SJSA1 (cell line): ENCODE measurements around the gene RAET1G. TPM values are rescaled to one million over a fixed set of nuclear protein-coding genes. Genes with fewer than 3 reads are reported as not detected.
"Not testable (repeated sequence)": the region's sequence is repeated elsewhere in the genome, so short reads cannot be mapped to it uniquely, and the experiment has no call there.

Source experiments
- DNase-seq, 2 experiments: peaks; one replicate each; pipeline ENCODE4 v3.0.0-alpha.2; 2015 to 2020; ENCODE audit warnings: low spot score in 2 of 2, low read depth in 1 of 2
- H3K27ac ChIP-seq: fragments of 250-450 bp; sonication (Bioruptor Pico); 2 replicates; pipeline ENCODE4 v1.5.1; 2020; ENCODE audit warnings: mild to moderate bottlenecking, moderate library complexity
- H3K27me3 ChIP-seq: fragments of 250-450 bp; sonication (Bioruptor Pico); replicated peaks from 2 replicates; pipeline ENCODE4 v1.5.1; 2020; ENCODE audit warnings: mild to moderate bottlenecking, moderate library complexity
- H3K36me3 ChIP-seq: fragments of 250-450 bp; sonication (Bioruptor Pico); 2 replicates; pipeline ENCODE4 v1.5.1; 2020; ENCODE audit warnings: mild to moderate bottlenecking
- H3K4me1 ChIP-seq: fragments of 250-450 bp; sonication (Bioruptor Pico); replicated peaks from 2 replicates; pipeline ENCODE4 v1.6.1; 2021; ENCODE audit warnings: mild to moderate bottlenecking
- H3K4me3 ChIP-seq: fragments of 250-450 bp; sonication (Bioruptor Pico); 2 replicates; pipeline ENCODE4 v1.5.1; 2020; ENCODE audit warnings: mild to moderate bottlenecking
- H3K9me3 ChIP-seq: fragments of 250-450 bp; sonication (Bioruptor Pico); replicated peaks from 2 replicates; pipeline ENCODE4 v1.5.1; 2020; ENCODE audit warnings: mild to moderate bottlenecking
- total RNA-seq: library from RNA; depleted of rRNA; stranded (reverse); fragments of >200 nt; shearing (Covaris generic); gene quantifications from 2 replicates; pipeline ENCODE4 v1.2.3, GENCODE V29; 2014

Gene RAET1G
- total RNA-seq, 1 experiment from 2014 or later, result 0.68 TPM

DNA sequence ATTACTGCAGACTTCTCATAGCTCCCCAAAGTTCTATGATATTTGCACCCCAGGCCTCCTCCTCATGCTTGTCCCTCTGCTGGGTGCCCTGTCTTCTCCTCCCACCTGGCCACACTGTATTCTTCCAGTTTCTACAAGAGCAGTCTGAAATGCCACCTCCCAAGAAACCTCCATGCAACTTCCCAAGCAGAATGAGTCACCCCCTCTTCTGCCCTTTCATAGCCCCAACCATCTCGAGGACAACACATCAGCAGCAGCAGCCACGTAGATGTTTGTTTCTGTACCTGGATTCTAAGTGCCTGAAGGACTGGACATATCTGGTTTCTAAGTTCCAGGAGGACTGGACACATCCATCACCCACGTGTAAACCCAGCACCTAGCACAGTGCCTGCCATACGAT, 12.3 kb upstream of the RAET1G start:
- Histone ChIP-seq H3K27me3 (peaks cover 49% of the 10 kb centered on the region), H3K4me3 (no peak overlapping the region), H3K27ac (no peak overlapping the region), H3K9me3 (no peaks in the 10 kb centered on the region), H3K36me3 (no peaks in the 10 kb centered on the region), H3K4me1 (peaks cover 9% of the 10 kb centered on the region)
- no peak for DNase-seq

GRCh38 chr6:149934249-149935156, 11.6 kb upstream of the RAET1G start:
- no peak overlapping the region for H3K27ac ChIP-seq
- H3K36me3 ChIP-seq, result no peaks in the 10 kb centered on the region
- no peak overlapping the region for H3K4me3 ChIP-seq
- H3K27me3 ChIP-seq, result peaks cover 56% of the 10 kb centered on the region
- DNase-seq, result peak; percentile 59 to 62
- no peaks in the 10 kb centered on the region for H3K9me3 ChIP-seq
- H3K4me1 ChIP-seq, result peaks cover 9% of the 10 kb centered on the region

GRCh38 chr6:149933461-149933860, 10.5 kb upstream of the RAET1G start:
- DNase-seq, result no peak
- Histone ChIP-seq H3K27ac (no peak overlapping the region), H3K36me3 (no peaks in the 10 kb centered on the region), H3K4me1 (peaks cover 4% of the 10 kb centered on the region), H3K4me3 (no peak overlapping the region), H3K9me3 (no peaks in the 10 kb centered on the region), H3K27me3 (peaks cover 55% of the 10 kb centered on the region)

- no peaks in the 10 kb centered on the region for H3K4me1 ChIP-seq
- no peak overlapping the region for H3K4me3 ChIP-seq
- no peak for DNase-seq
- no peaks in the 10 kb centered on the region for H3K9me3 ChIP-seq
- no peak overlapping the region for H3K27ac ChIP-seq
- H3K27me3 ChIP-seq, result peaks cover 52% of the 10 kb centered on the region
- H3K36me3 ChIP-seq, result no peaks in the 10 kb centered on the region
Measured at GRCh38 chr6:149933036-149933435, 10.1 kb upstream of the RAET1G start.

- no peak for DNase-seq
- H3K36me3 ChIP-seq, result no peaks in the 10 kb centered on the region
- H3K9me3 ChIP-seq, result no peaks in the 10 kb centered on the region
- no peaks in the 10 kb centered on the region for H3K4me1 ChIP-seq
- peaks cover 42% of the 10 kb centered on the region for H3K27me3 ChIP-seq
- no peak overlapping the region for H3K27ac ChIP-seq
- no peak overlapping the region for H3K4me3 ChIP-seq
Measured at GRCh38 chr6:149931501-149931900, 8.6 kb upstream of the RAET1G start.

DNA sequence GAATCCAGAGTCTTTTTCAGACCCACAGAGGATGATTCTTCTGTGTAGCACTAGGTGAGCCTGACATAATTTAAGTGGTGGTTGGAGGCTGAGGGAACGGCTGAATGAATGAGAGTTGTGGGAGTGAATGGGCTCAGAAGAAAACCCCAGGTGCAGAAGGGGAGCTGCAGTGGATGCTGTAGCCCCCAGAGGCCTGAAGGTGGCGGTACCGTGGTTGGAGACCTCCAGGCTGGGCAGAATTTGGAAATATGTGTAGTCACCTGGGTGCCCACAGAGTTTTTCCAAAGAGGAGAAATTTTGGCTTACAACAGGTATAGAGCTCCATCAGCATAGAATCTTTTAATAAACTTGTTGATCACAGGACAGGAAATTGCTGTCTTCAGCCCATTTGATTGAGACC, 6.5 kb upstream of the RAET1G start:
- peaks cover 35% of the 10 kb centered on the region for H3K27me3 ChIP-seq
- H3K4me1 ChIP-seq, result peaks cover 5% of the 10 kb centered on the region
- H3K27ac ChIP-seq, result no peak overlapping the region
- H3K36me3 ChIP-seq, result no peaks in the 10 kb centered on the region
- no peak overlapping the region for H3K4me3 ChIP-seq
- DNase-seq, result peak in 1 of 2 experiments; percentile 35
- no peaks in the 10 kb centered on the region for H3K9me3 ChIP-seq

GRCh38 chr6:149927025-149927424, 4.1 kb upstream of the RAET1G start:
- Histone ChIP-seq H3K27me3 (peaks cover 27% of the 10 kb centered on the region), H3K4me1 (peaks cover 15% of the 10 kb centered on the region)
- not testable (repeated sequence) for H3K36me3 ChIP-seq, H3K27ac ChIP-seq, H3K9me3 ChIP-seq, H3K4me3 ChIP-seq, DNase-seq

DNA sequence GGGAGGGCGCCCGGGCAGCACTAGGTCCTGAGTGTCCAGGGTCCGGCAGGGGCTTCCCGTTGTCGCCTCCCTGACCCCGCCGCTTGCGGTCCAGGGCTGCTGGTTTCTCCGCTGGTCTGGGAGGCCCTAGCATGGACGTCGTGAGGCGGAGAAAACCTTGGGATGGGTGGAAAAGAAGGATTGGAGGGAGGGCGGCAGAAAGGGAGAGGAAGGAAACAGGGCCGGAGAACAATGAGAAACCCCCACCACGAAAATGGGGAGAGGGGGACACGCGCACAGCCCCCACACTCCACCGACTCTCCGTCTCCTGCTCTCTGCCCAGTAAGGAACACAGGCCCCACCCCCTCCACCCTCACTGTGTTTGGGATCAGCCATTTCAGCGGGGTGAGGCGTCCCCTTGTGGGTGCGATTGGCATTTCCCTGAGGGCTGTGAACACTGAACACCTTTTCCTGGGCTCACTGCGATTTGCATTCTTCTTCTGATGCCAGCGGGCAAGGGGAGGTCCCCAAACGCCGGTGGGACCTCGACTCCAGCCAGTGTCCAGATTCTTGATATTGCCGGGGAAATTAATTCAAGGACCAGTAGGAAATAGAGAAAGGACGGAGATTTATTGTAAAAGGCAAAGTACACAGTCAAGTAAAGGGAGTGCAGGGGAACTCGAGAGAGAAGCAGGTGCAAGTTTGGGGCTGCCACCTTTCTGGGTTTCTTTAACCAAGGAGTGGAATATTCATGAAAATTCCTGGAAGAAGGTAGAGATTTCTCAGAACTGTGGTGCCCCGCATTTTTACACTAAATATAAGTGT, 3.3 kb upstream of the RAET1G start:
- no peaks in the 10 kb centered on the region for H3K9me3 ChIP-seq
- H3K27me3 ChIP-seq, result peaks cover 22% of the 10 kb centered on the region
- no peaks in the 10 kb centered on the region for H3K36me3 ChIP-seq
- H3K27ac ChIP-seq, result no peak overlapping the region
- peak overlapping the region; percentile 18 for H3K4me3 ChIP-seq
- peaks cover 15% of the 10 kb centered on the region for H3K4me1 ChIP-seq
- peak; percentile 82 to 89 for DNase-seq

GRCh38 chr6:149925253-149925973, 2.5 kb upstream of the RAET1G start:
- peak in 1 of 2 experiments; percentile 43 for DNase-seq
- Histone ChIP-seq H3K27ac (no peak overlapping the region), H3K4me1 (peaks cover 15% of the 10 kb centered on the region), H3K36me3 (no peaks in the 10 kb centered on the region), H3K27me3 (peaks cover 14% of the 10 kb centered on the region), H3K4me3 (peak overlapping the region; percentile 18), H3K9me3 (no peaks in the 10 kb centered on the region)

DNA sequence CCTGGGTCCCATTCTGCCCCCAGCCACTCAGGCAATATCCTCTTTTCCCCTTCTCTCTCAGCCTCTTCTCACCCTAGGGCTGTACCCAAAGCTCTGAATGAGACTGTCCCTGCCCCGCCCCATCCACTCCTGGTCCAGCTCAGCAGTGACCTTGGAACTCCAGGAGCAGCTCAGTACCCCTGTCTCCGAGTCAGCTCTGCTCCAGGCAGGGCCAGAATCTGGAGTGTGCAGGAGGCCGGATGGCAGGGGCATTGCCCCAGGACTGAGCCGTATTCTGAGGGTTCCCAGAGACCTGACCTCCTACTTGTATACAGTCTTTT, 2.0 kb upstream of the RAET1G start:
- no peak overlapping the region for H3K27ac ChIP-seq
- H3K9me3 ChIP-seq, result no peaks in the 10 kb centered on the region
- peaks cover 15% of the 10 kb centered on the region for H3K4me1 ChIP-seq
- H3K4me3 ChIP-seq, result no peak overlapping the region
- DNase-seq, result peak in 1 of 2 experiments; percentile 25
- peaks cover 9% of the 10 kb centered on the region for H3K27me3 ChIP-seq
- H3K36me3 ChIP-seq, result no peaks in the 10 kb centered on the region

DNA sequence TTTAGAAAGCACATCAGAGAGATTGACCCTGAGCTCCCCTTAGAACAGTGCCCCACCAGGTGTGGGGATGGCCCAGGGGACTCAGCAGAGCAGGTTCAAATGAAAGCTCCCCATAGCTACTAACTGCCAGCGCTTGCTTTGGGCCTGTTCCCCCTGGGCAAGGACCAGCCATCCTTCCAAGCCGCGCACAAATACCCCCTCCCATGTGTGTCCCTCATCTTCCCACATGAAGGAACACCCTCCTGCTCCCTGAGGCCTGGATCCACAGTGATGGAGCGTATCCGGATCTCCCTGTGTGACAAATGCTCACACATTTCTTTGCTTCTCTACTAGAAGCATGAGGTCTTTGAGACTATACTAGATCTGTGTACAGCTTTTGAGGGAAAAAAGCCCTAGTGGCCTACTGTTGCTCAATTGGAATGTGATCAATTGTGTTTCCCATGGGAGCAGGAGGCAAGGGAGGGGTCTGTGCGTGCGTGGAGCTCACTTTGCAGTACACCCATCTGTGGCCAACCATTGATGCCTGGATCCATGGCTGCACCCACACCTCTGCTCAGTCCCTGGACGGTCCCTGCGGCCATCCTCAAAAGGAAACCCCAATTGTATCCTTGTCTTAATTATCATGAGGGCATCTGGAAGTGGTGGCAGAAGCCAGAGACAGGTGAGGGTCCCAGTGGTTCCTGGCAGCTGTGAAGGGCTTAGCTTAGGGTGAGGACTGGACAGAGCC, 1.4 kb upstream of the RAET1G start:
- Histone ChIP-seq H3K27ac (no peak overlapping the region), H3K4me1 (peaks cover 15% of the 10 kb centered on the region), H3K27me3 (peaks cover 5% of the 10 kb centered on the region; the same call in 1 of the 2 replicates), H3K4me3 (no peak overlapping the region), H3K9me3 (no peaks in the 10 kb centered on the region), H3K36me3 (no peaks in the 10 kb centered on the region)
- peak in 1 of 2 experiments; percentile 22 for DNase-seq

DNA sequence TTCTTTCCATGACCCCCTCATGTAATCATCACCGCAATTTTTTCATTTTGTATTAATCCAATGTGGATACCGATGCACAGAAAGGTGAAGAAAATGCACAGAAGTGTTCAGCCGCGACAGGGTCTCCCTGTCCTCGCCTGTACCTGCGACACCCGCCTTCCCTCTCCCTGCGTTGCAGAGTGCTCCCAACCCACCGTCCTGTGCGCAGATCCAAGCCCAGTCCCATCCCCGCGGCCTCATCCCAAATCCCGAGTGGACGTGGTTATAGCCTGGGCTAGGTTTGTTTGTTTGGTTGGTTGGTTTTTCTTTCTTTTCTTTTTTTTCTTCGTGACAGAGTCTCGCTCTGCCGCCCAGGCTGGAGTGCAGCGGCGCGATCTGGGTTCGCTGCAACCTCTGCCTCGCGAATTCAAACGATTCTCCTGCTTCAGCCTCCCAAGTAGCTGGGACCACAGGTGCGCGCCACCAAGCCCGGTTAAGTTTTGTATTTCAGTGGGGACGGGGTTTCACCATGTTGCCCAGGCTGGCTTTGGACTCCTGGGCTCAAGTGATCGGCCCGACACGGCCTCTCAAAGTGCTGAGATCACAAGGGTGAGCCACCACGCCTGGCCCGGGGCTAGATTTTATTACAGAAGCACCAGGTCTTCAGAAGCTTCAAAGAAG, 536 bp upstream of the RAET1G start:
- peak overlapping the region; percentile 43 for H3K4me3 ChIP-seq
- H3K9me3 ChIP-seq, result no peaks in the 10 kb centered on the region
- H3K36me3 ChIP-seq, result no peaks in the 10 kb centered on the region
- H3K27ac ChIP-seq, result no peak overlapping the region
- H3K4me1 ChIP-seq, result peaks cover 15% of the 10 kb centered on the region
- no peak for DNase-seq
- no peaks in the 10 kb centered on the region; the same call in 1 of the 2 replicates for H3K27me3 ChIP-seq

- H3K27me3 ChIP-seq, H3K9me3 ChIP-seq, DNase-seq, H3K4me3 ChIP-seq, H3K27ac ChIP-seq, H3K36me3 ChIP-seq: not testable (repeated sequence)
- H3K4me1 ChIP-seq, result peaks cover 15% of the 10 kb centered on the region
Measured at GRCh38 chr6:149922091-149922490, 830 bp downstream of the RAET1G start.
